SKM-1 treated with dmso at 0.1 percent for 144 hours (cell line): ENCODE results near the gene SERPINB2.
"Not testable (repeated sequence)": the region's sequence is repeated elsewhere in the genome, so short reads cannot be mapped to it uniquely, and the experiment has no call there.

Experiments used
- DNase-seq: peaks from one replicate; lab custom pipeline; 2025; ENCODE audit not compliant: unreplicated experiment; lab: John Stamatoyannopoulos, UW

SERPINB2 gene

DNA sequence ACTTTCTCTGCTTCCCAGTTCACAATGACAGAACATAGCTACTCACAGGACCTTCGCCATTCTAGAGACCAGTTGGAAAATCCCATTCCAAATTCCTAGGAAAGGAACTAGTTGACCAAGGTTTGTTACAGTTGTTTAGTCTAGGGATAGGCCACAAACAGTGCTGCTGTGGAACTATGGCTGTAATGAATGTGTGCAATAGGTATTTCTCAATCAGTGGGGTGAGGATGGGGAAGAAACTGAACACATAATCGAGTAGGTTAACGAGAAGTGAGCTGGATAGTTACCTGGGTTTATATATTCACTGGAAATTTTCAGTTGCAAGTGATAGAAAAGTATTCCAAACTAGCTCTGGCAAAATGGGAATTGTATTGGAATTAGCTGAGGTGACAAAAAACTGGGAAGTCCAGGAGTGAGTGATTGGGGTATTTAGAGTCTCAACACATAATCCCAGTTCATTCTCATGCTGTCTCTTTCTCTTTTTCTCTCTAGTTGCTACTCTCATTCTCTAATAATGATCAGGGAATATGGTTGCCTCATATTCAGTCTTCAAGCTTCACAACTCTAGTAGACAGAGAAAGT, 43.4 kb downstream of the SERPINB2 start:
- peak; percentile 78 for DNase-seq

DNA sequence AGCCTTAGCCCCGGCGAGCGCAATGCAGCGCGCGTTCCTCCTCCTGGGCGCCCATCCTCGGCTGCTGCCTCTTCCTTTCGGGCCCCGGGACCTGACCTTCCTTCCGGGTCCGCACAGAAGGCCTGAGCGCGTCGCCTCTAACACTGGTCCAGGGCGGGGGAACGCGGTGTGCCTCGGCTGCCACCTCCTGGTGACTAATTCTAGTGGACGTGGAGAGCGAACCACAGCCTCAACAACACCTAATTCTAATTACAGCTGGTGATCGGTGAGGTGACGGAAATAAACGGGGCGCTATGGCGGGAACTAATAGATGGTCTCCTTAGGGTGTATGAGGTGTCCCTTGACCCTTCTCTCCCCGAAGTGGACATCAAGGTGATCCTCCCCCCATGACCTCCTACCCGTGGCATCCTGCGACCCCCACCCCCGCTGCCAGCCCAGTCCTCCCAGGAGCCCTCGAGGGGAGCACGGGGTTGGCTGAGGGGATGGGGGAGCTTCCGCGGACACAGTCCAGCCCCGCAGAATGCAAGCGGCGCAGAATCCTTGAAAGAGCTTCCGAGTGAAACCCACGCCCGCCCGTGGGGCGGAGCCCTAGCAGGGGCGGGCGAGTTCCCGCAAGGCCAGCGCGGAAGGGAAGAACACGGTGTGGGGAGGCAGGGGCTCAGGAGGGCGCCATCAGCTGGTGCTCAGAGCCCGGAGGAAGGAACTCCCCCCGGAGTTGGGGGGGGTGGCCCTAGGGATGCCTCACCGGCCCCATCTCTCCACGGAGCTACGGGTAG, 48.8 kb downstream of the SERPINB2 start:
- DNase-seq: peak; percentile 94

DNA sequence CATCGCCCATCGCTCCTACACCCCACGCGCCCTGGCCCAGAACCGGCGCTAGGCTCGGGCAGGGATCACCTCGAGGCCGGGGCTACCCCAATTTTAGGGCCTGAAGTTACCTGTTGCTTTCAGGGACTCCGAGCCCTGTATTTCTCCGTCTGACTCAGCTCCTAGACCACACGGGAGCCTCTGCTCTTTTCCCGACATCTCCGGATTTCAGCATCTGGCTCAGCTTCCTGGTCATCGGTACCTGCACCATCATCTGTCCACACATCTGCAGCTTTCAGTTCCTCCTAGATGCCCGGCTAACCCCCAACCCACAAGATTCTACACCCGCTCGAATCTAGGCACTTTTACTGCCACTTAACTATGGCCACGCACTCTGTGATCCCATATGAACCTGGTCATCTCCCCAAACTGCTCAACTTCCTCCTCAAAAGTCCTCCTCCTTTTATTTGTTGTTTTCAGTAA, 49.5 kb downstream of the SERPINB2 start:
- no peak for DNase-seq

DNA sequence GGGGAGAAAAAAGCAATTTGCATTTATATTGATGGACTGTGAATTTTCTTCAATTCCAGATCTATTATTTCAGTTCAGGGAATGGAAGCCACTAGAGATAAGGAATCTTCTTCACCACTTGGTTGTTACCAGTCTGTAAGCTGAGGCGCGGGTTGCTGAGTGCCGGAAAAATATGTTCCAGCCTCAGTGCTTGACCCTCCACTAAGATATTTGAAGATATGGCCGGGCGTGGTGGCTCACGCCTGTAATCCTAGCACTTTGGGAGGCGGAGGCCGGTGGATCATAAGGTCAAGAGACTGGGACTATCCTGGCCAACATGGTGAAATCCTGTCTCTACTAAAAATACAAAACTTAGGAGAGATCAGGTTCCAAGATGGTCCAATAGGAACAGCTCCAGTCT, 52.5 kb downstream of the SERPINB2 start:
- DNase-seq: no peak

DNA sequence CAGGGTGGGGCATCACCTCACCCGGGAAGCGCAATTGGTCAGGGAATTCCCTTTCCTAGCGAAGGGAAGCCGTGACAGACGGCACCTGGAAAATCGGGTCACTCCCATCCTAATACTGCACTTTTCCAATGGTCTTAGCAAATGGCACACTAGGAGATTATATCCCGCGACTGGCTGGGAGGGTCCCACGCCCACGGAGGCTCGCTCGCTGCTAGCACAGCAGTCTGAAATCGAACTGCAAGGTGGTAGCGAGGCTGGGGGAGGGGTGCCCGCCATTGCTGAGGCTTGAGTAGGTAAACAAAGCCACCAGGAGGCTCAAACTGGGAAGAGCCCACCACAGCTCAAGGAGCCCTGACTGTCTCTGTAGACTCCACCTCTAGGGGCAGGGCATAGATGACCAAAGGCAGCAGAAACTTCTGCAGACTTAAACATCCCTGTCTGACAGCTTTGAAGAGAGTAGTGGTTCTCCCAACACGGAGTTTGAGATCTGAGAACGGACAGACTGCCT, 53.1 kb downstream of the SERPINB2 start:
- not testable (repeated sequence) for DNase-seq

DNA sequence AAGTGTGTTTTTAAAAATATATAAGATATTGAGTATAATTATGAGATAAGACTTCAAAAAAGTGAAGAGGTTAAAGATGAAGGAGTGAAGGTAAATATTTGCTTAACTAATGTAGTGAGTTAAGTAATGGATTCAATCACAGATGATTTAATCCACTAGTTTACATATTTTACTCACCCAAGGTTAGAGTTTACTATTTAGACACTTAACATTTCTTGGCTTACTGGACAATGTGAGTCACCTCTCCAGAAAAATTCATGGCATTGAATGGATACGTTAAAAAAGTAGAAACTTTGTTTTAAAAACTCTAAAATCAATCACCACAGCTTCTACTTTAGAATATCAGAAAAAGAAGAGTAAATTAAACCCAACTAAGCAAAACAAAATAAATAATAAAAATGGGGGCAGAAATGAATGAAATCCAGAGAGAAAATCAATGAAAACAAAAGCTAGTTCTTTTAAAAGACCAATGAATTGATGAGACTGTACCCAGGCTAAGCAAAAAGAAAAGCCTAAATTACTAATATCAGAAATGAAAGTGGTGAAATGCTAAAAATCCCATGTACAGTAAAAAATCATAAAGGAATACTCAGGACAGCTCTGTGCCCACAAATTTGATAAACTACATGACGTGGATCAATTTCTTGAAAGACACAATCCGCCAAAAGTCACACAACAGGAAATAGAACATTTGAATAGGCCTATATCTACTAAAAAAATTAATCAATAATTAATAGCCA, 59.7 kb downstream of the SERPINB2 start:
- no peak for DNase-seq

DNA sequence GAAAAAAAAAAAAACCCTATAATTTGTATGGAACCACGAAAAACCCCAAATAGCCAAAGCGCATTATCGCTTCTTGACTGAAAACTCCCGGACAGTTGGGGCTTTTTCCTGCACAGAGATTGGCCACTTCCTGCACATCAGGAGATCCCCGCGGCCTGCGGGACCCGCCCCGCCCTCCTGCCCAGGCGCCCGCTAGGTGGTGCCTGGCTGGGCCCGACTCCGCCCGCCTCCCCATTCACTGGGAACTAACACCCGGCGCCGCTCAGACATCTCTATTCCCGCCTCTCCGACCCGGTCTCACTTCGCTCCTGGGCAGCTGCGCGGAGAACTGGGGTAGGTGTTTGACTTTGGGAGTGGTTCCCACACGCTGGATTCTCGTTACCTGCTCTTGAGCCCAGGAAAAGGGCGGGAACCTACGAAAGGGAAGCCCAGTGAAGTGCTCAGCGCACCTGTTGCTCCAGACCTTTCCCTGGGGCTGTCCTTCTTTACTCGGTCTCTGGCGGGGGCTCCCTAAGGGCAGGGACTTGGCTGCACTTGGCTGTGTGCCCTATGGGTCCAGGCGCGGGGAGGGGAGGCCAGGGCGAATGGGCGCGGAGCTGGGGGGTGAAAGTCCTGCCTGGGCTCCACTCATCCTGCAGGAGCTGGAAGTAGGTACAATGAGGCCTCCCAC, 61.7 kb downstream of the SERPINB2 start, which contains the start of gene HMSD:
TSS of gene HMSD (plus strand) at position 234 of the 670 bp plus-strand sequence. CDS start 4,155 bp downstream, outside the sequence.
- DNase-seq: no peak

DNA sequence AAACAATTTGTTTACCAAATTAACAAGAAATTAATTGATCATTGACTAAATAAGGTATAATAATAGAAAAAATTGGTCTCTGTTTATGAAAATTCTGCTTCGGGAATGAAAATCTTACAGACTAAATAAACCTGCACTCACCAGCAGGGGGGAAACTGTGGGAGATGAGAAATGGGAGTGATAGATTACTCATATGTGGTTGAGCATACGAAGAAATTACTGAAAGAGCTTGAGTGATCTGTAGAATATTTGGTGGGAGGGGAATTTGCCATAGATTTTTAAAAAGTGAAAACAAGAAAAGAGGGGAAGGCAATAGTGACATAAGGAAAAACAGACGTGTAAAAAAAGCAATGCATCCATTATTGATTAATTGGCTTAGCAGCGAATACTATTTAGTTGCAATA, 63.8 kb downstream of the SERPINB2 start:
- no peak for DNase-seq
